ENCODE results near the gene FAU. TPM values are rescaled to one million over a fixed set of nuclear protein-coding genes. Genes with fewer than 3 reads are reported as not detected.
A peak's percentile ranks its signal among the peaks of the same experiment; 100 is the strongest.

FAU gene
- total RNA-seq, 1 experiment from 2014 or later: 650 TPM

GRCh38 chr11:65087216-65087615, 34.7 kb downstream of the FAU start:
- peaks cover 50% of the 10 kb centered on the region for H3K36me3 Mint-ChIP-seq (ENCODE audit: insufficient read depth, unreplicated experiment)
- H3K27me3 Mint-ChIP-seq (ENCODE audit: unreplicated experiment): no peaks in the 10 kb centered on the region
- CTCF ChIA-PET: interaction anchor here (0.7 kb wide), 1 partner anchor 14 kb away, joined by 5 read pairs; no protein-coding TSS in a partner anchor
- TF ChIP-seq, protein P1, sequence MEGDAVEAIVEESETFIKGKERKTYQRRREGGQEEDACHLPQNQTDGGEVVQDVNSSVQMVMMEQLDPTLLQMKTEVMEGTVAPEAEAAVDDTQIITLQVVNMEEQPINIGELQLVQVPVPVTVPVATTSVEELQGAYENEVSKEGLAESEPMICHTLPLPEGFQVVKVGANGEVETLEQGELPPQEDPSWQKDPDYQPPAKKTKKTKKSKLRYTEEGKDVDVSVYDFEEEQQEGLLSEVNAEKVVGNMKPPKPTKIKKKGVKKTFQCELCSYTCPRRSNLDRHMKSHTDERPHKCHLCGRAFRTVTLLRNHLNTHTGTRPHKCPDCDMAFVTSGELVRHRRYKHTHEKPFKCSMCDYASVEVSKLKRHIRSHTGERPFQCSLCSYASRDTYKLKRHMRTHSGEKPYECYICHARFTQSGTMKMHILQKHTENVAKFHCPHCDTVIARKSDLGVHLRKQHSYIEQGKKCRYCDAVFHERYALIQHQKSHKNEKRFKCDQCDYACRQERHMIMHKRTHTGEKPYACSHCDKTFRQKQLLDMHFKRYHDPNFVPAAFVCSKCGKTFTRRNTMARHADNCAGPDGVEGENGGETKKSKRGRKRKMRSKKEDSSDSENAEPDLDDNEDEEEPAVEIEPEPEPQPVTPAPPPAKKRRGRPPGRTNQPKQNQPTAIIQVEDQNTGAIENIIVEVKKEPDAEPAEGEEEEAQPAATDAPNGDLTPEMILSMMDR (IDR thresholded peaks at IDR 0.05; ENCODE audit: unreplicated experiment): no peak
- no TSS peak for BruUV-seq (replicated peaks)
- H3K4me1 Mint-ChIP-seq (ENCODE audit: low read depth, unreplicated experiment): peaks cover 19% of the 10 kb centered on the region
- no peak overlapping the region for H3K27ac Mint-ChIP-seq (ENCODE audit: unreplicated experiment)
- intact Hi-C loops (cut with micrococcal nuclease; ENCODE audit: unreplicated experiment): no loop called here
- no peaks in the 10 kb centered on the region for H3K9me3 Mint-ChIP-seq (ENCODE audit: low read depth, unreplicated experiment)
- no peak overlapping the region for H3K4me3 Mint-ChIP-seq (ENCODE audit: low read depth, unreplicated experiment)
- no peak for DNase-seq

- BruUV-seq (replicated peaks): no TSS peak
- CTCF ChIA-PET: interaction anchor here (0.7 kb wide), 1 partner anchor 15 kb away, joined by 5 read pairs; no protein-coding TSS in a partner anchor
These were observed 35.1 kb downstream of the FAU start for GRCh38 chr11:65086809-65087208.

DNA sequence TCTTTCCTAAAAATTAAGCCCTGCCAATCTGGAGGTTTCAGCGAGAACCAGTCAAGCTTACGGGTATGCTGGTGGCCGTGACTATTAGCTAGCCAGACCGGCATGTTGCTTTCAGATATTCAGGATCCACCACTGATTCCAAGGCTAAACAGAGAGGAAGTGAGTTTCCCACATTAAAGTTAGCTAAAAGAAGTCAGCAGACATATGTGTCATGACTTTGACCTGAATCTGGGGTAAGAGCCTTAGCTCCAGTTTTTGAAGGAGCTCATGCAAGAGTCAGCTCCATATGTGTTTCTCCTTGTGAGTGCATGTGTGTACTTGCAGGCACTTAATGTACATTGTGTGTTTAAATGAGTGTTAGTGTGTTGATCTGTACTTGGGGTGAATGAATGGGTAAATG, 36.5 kb downstream of the FAU start:
- CTCF ChIA-PET: no interaction called here
- no peaks in the 10 kb centered on the region for H3K27me3 Mint-ChIP-seq (ENCODE audit: unreplicated experiment)

More at GRCh38 chr11:65086809-65087208, 35.1 kb downstream of the FAU start:
- no peaks in the 10 kb centered on the region for H3K9me3 Mint-ChIP-seq (ENCODE audit: low read depth, unreplicated experiment)
- no peaks in the 10 kb centered on the region for H3K27me3 Mint-ChIP-seq (ENCODE audit: unreplicated experiment)
- H3K4me1 Mint-ChIP-seq (ENCODE audit: low read depth, unreplicated experiment): peaks cover 23% of the 10 kb centered on the region
- intact Hi-C loops (cut with micrococcal nuclease; ENCODE audit: unreplicated experiment): no loop called here
- no peak overlapping the region for H3K27ac Mint-ChIP-seq (ENCODE audit: unreplicated experiment)
- no peak overlapping the region for H3K4me3 Mint-ChIP-seq (ENCODE audit: low read depth, unreplicated experiment)
- DNase-seq: no peak
- TF ChIP-seq, protein P1 (IDR thresholded peaks at IDR 0.05; ENCODE audit: unreplicated experiment): no peak
- peaks cover 50% of the 10 kb centered on the region for H3K36me3 Mint-ChIP-seq (ENCODE audit: insufficient read depth, unreplicated experiment)

DNA sequence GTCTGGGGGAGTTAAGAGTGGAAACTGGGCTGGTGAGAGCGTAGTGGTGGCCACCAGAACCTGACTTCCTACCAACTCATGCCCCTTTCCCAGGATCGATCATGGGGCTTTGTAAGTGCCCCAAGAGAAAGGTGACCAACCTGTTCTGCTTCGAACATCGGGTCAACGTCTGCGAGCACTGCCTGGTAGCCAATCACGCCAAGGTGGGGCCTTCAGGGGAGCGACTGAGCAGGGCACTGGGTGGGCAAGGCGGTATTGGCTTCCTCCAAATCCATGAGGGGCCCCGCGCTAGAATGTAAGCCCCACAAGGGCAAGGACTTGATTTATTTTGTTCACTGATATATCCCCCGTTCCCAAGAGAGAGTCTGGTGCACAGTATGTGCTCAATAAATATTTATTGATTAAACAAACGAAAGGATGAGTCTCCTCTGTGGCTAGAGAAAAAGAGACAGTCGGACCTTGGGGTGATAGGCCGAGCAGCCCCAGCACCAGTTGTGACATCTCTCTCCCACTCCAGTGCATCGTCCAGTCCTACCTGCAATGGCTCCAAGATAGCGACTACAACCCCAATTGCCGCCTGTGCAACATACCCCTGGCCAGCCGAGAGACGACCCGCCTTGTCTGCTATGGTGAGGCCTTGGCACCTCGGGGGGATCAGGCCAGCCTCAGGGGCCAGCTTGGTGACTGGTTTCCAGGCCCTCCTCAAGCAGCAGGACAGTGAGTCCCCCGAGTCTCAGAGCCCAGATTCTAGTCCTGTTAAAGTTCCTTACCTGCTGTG, 37.1 kb downstream of the FAU start:
- CTCF ChIA-PET: no interaction called here
- peak overlapping the region; percentile 100 for H3K4me3 Mint-ChIP-seq (ENCODE audit: low read depth, unreplicated experiment)
- no peaks in the 10 kb centered on the region for H3K27me3 Mint-ChIP-seq (ENCODE audit: unreplicated experiment)
- no TSS peak for BruUV-seq (replicated peaks)
- no peaks in the 10 kb centered on the region for H3K9me3 Mint-ChIP-seq (ENCODE audit: low read depth, unreplicated experiment)
- peaks cover 62% of the 10 kb centered on the region for H3K36me3 Mint-ChIP-seq (ENCODE audit: insufficient read depth, unreplicated experiment)
- H3K4me1 Mint-ChIP-seq (ENCODE audit: low read depth, unreplicated experiment): peaks cover 32% of the 10 kb centered on the region
- TF ChIP-seq, protein P1 (IDR thresholded peaks at IDR 0.05; ENCODE audit: unreplicated experiment): no peak
- H3K27ac Mint-ChIP-seq (ENCODE audit: unreplicated experiment): peak overlapping the region; percentile 97
- intact Hi-C loops (cut with micrococcal nuclease; ENCODE audit: unreplicated experiment): no loop called here
- DNase-seq: no peak

More for the DNA sequence above, 36.5 kb downstream of the FAU start:
- Mint-ChIP-seq H3K9me3 (ENCODE audit: low read depth, unreplicated experiment) (no peaks in the 10 kb centered on the region), H3K36me3 (ENCODE audit: insufficient read depth, unreplicated experiment) (peaks cover 57% of the 10 kb centered on the region), H3K4me3 (ENCODE audit: low read depth, unreplicated experiment) (peak overlapping the region; percentile 100), H3K27ac (ENCODE audit: unreplicated experiment) (peak overlapping the region; percentile 97), H3K4me1 (ENCODE audit: low read depth, unreplicated experiment) (peaks cover 32% of the 10 kb centered on the region)
- DNase-seq: no peak
- intact Hi-C loops (cut with micrococcal nuclease; ENCODE audit: unreplicated experiment): no loop called here
- BruUV-seq (replicated peaks): no TSS peak
- TF ChIP-seq, protein P1 (IDR thresholded peaks at IDR 0.05; ENCODE audit: unreplicated experiment): no peak
